H1 (cell line): ENCODE data around the gene ZNF575. TPM values are rescaled to one million over a fixed set of nuclear protein-coding genes. Genes with fewer than 3 reads are reported as not detected.

Experiments
- CTCF ChIP-seq, 3 experiments: IDR thresholded peaks; 1 replicate in 2 of 3; 2 replicates in 1 of 3; pipeline versions ENCODE4 v1.5.1 to v1.6.1; 2011; ENCODE audit warnings: low read length in 3 of 3, mild to moderate bottlenecking in 3 of 3, inconsistent platforms in 2 of 3, low read depth in 1 of 3, moderate library complexity in 1 of 3; ENCODE audit not compliant: insufficient read depth in 1 of 3; ENCODE audit errors: control extremely low read depth in 1 of 3
- RAD21 ChIP-seq, 2 experiments: IDR thresholded peaks in 1 of 2; conservative IDR thresholded peaks in 1 of 2; 2 replicates each; pipeline ENCODE4 v1.6.1; 2011; ENCODE audit warnings: low read depth in 2 of 2, low read length in 2 of 2, improper control_type of control experiment in 1 of 2, inconsistent platforms in 1 of 2, mild to moderate bottlenecking in 1 of 2, moderate library complexity in 1 of 2
- polyA plus RNA-seq, 7 experiments: library from polyadenylated mRNA; depleted of rRNA in 3 of 7; stranded (reverse) in 5 of 7; unstranded in 2 of 7; fragments of >200 nt in 5 of 7; fragments of 200-250 nt in 2 of 7; gene quantifications; 1 replicate in 5 of 7; 2 replicates in 1 of 7; 4 replicates in 1 of 7; pipeline versions ENCODE4 v1.2.1 to v1.2.3, GENCODE V29; 2011 to 2013; ENCODE audit warnings: missing spikeins in 2 of 7, mixed read lengths in 2 of 7
- total RNA-seq: library from RNA; stranded (reverse); fragmentation: NEBNext Ultra II Directional; extraction: Animal tissue kit (Norgen Biotek cat#: 25700); gene quantifications from 2 replicates; pipeline ENCODE4 v1.2.1, GENCODE V29; 2021

Gene ZNF575
- total and polyA plus RNA-seq, 2 of the 8 experiments (the other 6 are each of a cell fraction or from before 2014, with no cell fraction given): 0.05 TPM; not detected in 1

GRCh38 chr19:43562698-43563241, 29.8 kb downstream of the ZNF575 start (continued):
- TF ChIP-seq CTCF (IDR thresholded peaks at IDR 0.05; ENCODE audit: control extremely low read depth in 1 of 3, insufficient read depth in 1 of 3, low read depth in 1 of 3, low read length in 3 of 3) (no peak), RAD21 (IDR thresholded peaks at IDR 0.05 in 1 of 2, conservative IDR thresholded peaks at IDR 0.05 in 1 of 2; ENCODE audit: low read depth in 2 of 2, low read length in 2 of 2) (no peak)
